GM13977 (cell line): ENCODE data around the gene PPP1R2.

ENCODE experiments used
- DNase-seq: peaks from one replicate; pipeline ENCODE4 v3.0.0; 2012; ENCODE audit warnings: low spot score
- CTCF ChIP-seq: IDR thresholded peaks from 2 replicates; pipeline ENCODE4 v1.5.1; 2012; ENCODE audit warnings: mild to moderate bottlenecking, control low read depth; ENCODE audit not compliant: insufficient read depth; ENCODE audit errors: extremely low read depth, missing control alignments
- in situ Hi-C: fragments of 300-500 bp; cut with MboI; formaldehyde crosslinking; loops from one replicate; pipeline ENCODE4 v1.12.0; 2022; ENCODE audit warnings: low sequenced_read_pairs, low pct_unique_long_range_greater_than_20kb, mixed read lengths, inconsistent platforms; ENCODE audit not compliant: unreplicated experiment

PPP1R2 gene

GRCh38 chr3:195577645-195578177, 34.6 kb upstream of the PPP1R2 start:
- TF ChIP-seq CTCF = no peak

GRCh38 chr3:195574497-195575304, 31.6 kb upstream of the PPP1R2 start:
- TF ChIP-seq CTCF = no peak
- no peak for DNase-seq
- in situ Hi-C loops = loop anchor here (25.0 kb wide), 1 partner anchor 263 kb away; no protein-coding TSS in a partner anchor

More at GRCh38 chr3:195577645-195578177, 34.6 kb upstream of the PPP1R2 start:
- no peak for DNase-seq
- in situ Hi-C loops = no loop called here

- in situ Hi-C loops = loop anchor here (25.0 kb wide), 1 partner anchor 263 kb away; no protein-coding TSS in a partner anchor
- DNase-seq = no peak
- TF ChIP-seq CTCF = no peak
Measured at GRCh38 chr3:195573611-195574496, 30.7 kb upstream of the PPP1R2 start.

- DNase-seq = no peak
- in situ Hi-C loops = loop anchor here (25.0 kb wide), 1 partner anchor 266 kb away; no protein-coding TSS in a partner anchor
- TF ChIP-seq CTCF = no peak
Measured at GRCh38 chr3:195571361-195571760, 28.2 kb upstream of the PPP1R2 start.

GRCh38 chr3:195570912-195571311, 27.8 kb upstream of the PPP1R2 start:
- TF ChIP-seq CTCF = no peak
- no peak for DNase-seq

GRCh38 chr3:195570344-195570743, 27.2 kb upstream of the PPP1R2 start:
- no peak for TF ChIP-seq CTCF
- no peak for DNase-seq

More at GRCh38 chr3:195570912-195571311, 27.8 kb upstream of the PPP1R2 start:
- in situ Hi-C loops = loop anchor here (25.0 kb wide), 1 partner anchor 266 kb away; no protein-coding TSS in a partner anchor

More at GRCh38 chr3:195570344-195570743, 27.2 kb upstream of the PPP1R2 start:
- in situ Hi-C loops = loop anchor here (25.0 kb wide), 1 partner anchor 267 kb away; no protein-coding TSS in a partner anchor
